ENCODE data around the gene NCKAP5.

NCKAP5 gene

DNA sequence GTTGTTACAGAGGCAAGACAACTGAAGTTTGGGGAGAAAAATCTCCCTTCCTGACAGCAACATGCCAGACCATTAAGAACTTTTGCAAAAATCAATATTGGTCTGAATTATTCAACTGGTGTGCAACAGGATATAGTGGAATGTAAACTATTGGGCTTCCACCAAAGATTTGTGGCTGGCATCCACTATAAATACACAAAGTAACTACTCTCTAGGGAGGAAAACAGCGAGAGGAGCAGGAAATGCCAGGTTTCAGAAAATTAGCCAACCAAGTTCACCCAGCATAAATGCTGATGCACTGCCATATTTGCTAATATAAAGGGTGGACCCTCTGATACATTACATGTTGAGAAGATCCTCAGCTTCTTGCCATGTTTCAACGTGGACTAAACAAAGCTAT lies 630.6 kb downstream of the NCKAP5 start:
- Histone ChIP-seq H3K4me3 (ENCODE audit: low read depth, low read length) (no peak overlapping the region), H3K79me2 (ENCODE audit: control insufficient read depth, insufficient read depth, low read length, unreplicated experiment) (no peaks in the 10 kb centered on the region), H3K4me1 (ENCODE audit: control insufficient read depth, insufficient read depth, low read length, unreplicated experiment) (peaks cover 9% of the 10 kb centered on the region), H3K36me3 (ENCODE audit: insufficient read depth, low read length) (no peaks in the 10 kb centered on the region), H2AFZ (ENCODE audit: low read length, unreplicated experiment) (no peak overlapping the region), H3K27ac (ENCODE audit: low read depth, low read length) (no peak overlapping the region), H3K27me3 (ENCODE audit: insufficient read depth, low read length) (no peaks in the 10 kb centered on the region)

DNA sequence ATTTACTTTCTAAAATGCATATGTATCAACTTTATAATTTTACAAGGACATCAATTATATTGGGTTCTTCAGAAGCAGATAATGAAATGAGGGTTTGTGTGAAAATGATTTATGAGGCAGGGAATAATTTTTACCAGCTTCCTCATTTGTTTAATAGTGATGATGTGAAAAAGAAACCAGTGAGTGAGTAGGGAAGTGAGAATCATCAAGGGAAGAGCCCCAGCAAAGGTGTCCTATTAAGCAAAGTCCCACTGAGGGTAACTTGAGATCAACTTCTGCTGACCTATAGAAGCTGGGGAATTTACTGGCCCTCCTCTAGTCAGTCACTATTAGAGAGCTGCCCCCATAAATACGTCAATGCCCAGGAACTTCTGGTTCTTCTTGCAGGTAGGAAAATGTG lies 631.5 kb downstream of the NCKAP5 start:
- H3K4me1 ChIP-seq (ENCODE audit: control insufficient read depth, insufficient read depth, low read length, unreplicated experiment): peaks cover 9% of the 10 kb centered on the region
- no peaks in the 10 kb centered on the region for H3K36me3 ChIP-seq (ENCODE audit: insufficient read depth, low read length)
- no peaks in the 10 kb centered on the region for H3K79me2 ChIP-seq (ENCODE audit: control insufficient read depth, insufficient read depth, low read length, unreplicated experiment)
- no peak overlapping the region for H3K4me3 ChIP-seq (ENCODE audit: low read depth, low read length)
- no peak overlapping the region for H3K27ac ChIP-seq (ENCODE audit: low read depth, low read length)
- no peaks in the 10 kb centered on the region for H3K27me3 ChIP-seq (ENCODE audit: insufficient read depth, low read length)
- H2AFZ ChIP-seq (ENCODE audit: low read length, unreplicated experiment): no peak overlapping the region

DNA sequence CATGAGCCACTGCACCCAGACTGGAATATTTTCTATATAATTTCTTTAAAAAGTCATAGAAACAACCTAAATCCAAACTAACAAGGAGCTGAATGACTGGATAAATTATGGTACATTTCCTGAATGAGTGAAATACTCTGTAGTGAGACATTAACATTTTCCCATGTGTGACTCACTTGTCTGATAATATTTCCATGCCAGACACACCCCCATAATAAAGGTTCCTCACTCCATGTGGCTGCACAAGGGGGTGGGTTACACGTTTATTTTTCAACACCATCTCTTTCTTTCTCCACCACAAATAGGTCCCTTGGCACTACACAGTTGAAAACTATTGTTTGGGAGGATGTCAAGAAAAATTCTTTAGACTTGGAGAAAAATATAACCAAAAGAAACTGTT lies 632.0 kb downstream of the NCKAP5 start:
- Histone ChIP-seq H3K79me2 (ENCODE audit: control insufficient read depth, insufficient read depth, low read length, unreplicated experiment) (no peaks in the 10 kb centered on the region), H2AFZ (ENCODE audit: low read length, unreplicated experiment) (no peak overlapping the region), H3K36me3 (ENCODE audit: insufficient read depth, low read length) (no peaks in the 10 kb centered on the region), H3K27me3 (ENCODE audit: insufficient read depth, low read length) (no peaks in the 10 kb centered on the region), H3K27ac (ENCODE audit: low read depth, low read length) (no peak overlapping the region), H3K4me3 (ENCODE audit: low read depth, low read length) (no peak overlapping the region), H3K4me1 (ENCODE audit: control insufficient read depth, insufficient read depth, low read length, unreplicated experiment) (peaks cover 9% of the 10 kb centered on the region)

DNA sequence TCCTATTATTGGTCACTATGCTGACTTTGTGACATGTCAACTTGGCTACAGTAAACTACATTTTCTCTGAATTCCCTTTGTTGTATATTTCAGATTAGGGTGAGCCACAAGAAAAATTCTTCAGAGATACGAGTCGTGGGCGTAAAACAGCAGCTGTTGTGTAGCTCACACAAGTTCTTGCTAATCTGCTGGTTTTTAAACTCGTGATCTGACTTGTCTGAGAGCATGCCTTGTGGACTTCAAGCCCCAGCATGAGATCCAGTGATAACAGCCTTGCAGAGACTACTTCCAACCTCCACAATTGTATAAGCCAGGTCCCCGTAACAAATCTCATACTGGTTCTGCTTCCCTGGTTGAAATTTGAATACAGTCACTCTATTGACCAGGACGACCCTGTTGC lies 638.5 kb downstream of the NCKAP5 start:
- Histone ChIP-seq H3K27ac (ENCODE audit: low read depth, low read length) (no peak overlapping the region), H3K4me1 (ENCODE audit: control insufficient read depth, insufficient read depth, low read length, unreplicated experiment) (no peaks in the 10 kb centered on the region), H3K79me2 (ENCODE audit: control insufficient read depth, insufficient read depth, low read length, unreplicated experiment) (no peaks in the 10 kb centered on the region), H3K4me3 (ENCODE audit: low read depth, low read length) (no peak overlapping the region), H2AFZ (ENCODE audit: low read length, unreplicated experiment) (no peak overlapping the region), H3K27me3 (ENCODE audit: insufficient read depth, low read length) (no peaks in the 10 kb centered on the region), H3K36me3 (ENCODE audit: insufficient read depth, low read length) (no peaks in the 10 kb centered on the region)

DNA sequence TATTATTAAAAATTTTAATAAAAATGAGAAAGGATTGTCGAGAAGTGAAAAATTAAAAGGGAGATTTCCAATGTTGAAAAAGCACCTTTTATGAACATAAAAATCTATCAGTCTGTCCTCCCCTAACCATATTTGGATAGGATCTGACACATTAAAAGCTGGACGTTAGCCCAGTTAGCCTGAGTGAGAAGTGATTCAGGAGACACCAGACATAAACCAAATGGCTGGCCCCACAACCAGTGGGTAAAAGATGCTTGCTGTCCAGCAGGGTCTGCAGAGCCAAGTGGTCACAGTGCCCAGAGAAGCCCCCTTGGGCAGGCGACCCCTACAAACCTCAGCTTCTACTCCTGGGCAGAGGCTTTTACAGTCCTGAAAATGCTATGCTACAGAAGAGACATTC lies 644.5 kb downstream of the NCKAP5 start:
- Histone ChIP-seq H3K27me3 (ENCODE audit: insufficient read depth, low read length) (no peaks in the 10 kb centered on the region), H3K4me1 (ENCODE audit: control insufficient read depth, insufficient read depth, low read length, unreplicated experiment) (no peaks in the 10 kb centered on the region), H2AFZ (ENCODE audit: low read length, unreplicated experiment) (no peak overlapping the region), H3K4me3 (ENCODE audit: low read depth, low read length) (no peak overlapping the region), H3K36me3 (ENCODE audit: insufficient read depth, low read length) (no peaks in the 10 kb centered on the region), H3K79me2 (ENCODE audit: control insufficient read depth, insufficient read depth, low read length, unreplicated experiment) (no peaks in the 10 kb centered on the region), H3K27ac (ENCODE audit: low read depth, low read length) (no peak overlapping the region)

DNA sequence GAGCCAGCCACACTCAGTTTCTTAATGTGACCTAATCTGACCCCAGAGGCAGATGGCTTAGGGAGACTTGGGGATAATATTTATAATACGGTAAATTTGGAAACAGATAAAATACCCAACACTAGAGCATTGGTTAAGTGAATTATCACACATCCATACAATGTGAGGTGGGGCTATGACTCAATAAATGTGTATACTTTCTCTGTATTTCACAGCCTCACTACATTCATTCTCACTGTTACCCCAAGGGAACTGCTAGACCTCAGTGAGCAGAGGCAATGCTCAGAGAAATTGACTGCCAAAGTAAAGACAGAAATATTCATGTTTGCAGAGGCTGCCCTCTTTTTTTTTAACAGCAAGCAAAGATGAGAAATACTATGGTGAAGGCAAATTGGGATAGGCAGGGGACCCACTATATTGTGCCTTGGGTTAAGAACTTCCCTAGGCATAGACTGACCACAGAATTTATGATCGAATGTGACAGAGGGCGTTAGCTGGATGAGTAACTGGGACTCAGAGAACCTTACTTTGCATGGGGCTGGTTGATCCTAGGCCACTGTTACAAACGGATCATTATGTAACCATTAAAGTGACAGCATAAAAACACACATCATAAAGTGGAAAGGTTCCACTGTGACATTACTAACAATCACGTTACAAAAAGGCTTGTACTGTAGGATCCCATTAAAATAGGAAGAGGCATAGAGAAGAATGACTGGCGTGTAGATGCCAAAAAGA lies 652.3 kb downstream of the NCKAP5 start:
- no peaks in the 10 kb centered on the region for H3K36me3 ChIP-seq (ENCODE audit: insufficient read depth, low read length)
- no peak overlapping the region for H3K4me3 ChIP-seq (ENCODE audit: low read depth, low read length)
- H3K27me3 ChIP-seq (ENCODE audit: insufficient read depth, low read length): no peaks in the 10 kb centered on the region
- no peak overlapping the region for H3K27ac ChIP-seq (ENCODE audit: low read depth, low read length)
- no peaks in the 10 kb centered on the region for H3K79me2 ChIP-seq (ENCODE audit: control insufficient read depth, insufficient read depth, low read length, unreplicated experiment)
- H3K4me1 ChIP-seq (ENCODE audit: control insufficient read depth, insufficient read depth, low read length, unreplicated experiment): no peaks in the 10 kb centered on the region
- H2AFZ ChIP-seq (ENCODE audit: low read length, unreplicated experiment): no peak overlapping the region

DNA sequence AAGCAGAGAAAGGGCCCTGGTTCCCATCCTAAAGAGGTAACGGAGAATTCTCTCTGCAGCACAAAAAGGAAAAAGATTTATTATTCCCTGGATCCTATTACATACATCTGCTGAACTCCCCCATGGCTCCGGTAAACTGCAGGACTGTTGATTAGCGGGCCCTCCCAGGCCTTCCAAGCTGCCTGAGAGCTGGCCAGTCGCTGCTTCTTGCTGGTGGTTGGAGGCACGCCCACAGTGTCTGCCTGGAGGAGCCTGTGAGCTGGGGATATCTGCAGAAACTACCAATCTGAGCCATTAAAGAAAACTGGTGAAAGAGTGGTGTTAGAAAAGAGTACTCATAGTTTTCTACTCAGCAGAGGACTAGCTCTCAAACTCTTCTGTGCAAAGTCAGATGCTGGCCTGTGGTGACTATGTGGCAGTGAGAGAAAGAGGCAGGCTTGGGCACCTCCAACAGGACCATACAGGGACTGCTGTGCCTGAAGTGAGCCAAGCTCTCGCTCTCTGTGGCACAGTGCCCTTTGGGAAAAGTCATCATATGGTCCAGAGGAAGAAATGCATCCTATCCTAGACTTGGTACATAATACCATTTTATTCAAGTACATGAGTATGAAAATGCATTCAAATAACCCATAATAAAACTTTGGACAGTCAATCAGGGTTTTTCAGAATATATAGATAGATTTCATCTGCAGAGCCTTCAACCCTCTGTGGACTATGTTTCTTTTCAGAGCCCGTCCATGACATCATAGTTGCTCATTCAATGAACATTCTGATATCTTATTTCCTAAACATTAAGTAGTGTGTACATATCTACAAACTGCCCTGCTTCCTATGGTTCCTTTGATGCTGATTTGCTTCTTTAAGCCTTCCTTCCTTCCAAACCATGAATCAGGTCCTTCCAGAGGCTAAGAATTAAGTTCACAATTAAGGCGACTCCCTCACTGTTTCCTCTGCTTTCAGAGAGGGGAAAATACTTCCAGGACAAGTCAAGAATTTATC lies 656.2 kb downstream of the NCKAP5 start:
- Histone ChIP-seq H3K27me3 (ENCODE audit: insufficient read depth, low read length) (no peaks in the 10 kb centered on the region), H3K79me2 (ENCODE audit: control insufficient read depth, insufficient read depth, low read length, unreplicated experiment) (no peaks in the 10 kb centered on the region), H2AFZ (ENCODE audit: low read length, unreplicated experiment) (no peak overlapping the region), H3K4me3 (ENCODE audit: low read depth, low read length) (no peak overlapping the region), H3K36me3 (ENCODE audit: insufficient read depth, low read length) (no peaks in the 10 kb centered on the region), H3K27ac (ENCODE audit: low read depth, low read length) (no peak overlapping the region), H3K4me1 (ENCODE audit: control insufficient read depth, insufficient read depth, low read length, unreplicated experiment) (no peaks in the 10 kb centered on the region)

DNA sequence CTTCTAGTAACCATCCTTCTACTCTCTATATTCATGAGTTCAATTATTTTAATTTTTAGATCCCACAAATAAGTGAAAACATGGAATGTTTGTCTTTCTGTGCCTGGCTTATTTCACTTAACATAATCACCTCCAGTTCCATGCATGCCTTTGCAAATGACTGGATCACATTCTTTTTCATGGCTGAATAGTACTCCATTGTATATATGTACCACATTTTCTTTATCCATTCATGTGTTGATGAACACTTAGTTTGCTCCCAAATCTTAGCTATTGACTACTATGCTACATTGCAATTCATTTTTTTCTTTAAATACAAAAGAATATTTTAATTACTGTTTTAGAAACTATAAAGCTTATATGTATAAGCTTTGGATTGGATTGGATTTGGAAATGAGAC lies 657.8 kb downstream of the NCKAP5 start:
- Histone ChIP-seq H2AFZ (ENCODE audit: low read length, unreplicated experiment) (no peak overlapping the region), H3K36me3 (ENCODE audit: insufficient read depth, low read length) (no peaks in the 10 kb centered on the region), H3K4me3 (ENCODE audit: low read depth, low read length) (no peak overlapping the region), H3K27ac (ENCODE audit: low read depth, low read length) (no peak overlapping the region), H3K79me2 (ENCODE audit: control insufficient read depth, insufficient read depth, low read length, unreplicated experiment) (no peaks in the 10 kb centered on the region), H3K27me3 (ENCODE audit: insufficient read depth, low read length) (no peaks in the 10 kb centered on the region), H3K4me1 (ENCODE audit: control insufficient read depth, insufficient read depth, low read length, unreplicated experiment) (no peaks in the 10 kb centered on the region)

DNA sequence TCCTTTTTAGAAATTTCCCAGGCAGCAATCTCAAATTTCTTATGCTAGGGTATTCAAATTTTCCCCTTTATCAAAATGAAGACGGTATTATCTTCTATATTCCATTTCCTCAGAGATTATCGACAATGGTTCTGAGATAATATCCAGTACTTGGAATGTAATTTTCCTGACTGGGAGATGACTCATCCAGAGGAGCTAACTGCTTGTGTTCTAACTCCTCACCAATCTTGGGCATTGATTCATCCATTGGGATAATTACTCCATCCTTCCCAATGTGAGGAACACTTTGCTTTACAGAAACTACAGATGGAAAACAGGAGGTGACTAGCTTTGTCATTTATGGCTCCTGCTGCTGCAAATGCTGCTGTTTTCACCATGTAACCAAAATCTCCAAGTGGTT lies 658.8 kb downstream of the NCKAP5 start:
- Histone ChIP-seq H3K27ac (ENCODE audit: low read depth, low read length) (no peak overlapping the region), H3K36me3 (ENCODE audit: insufficient read depth, low read length) (no peaks in the 10 kb centered on the region), H3K79me2 (ENCODE audit: control insufficient read depth, insufficient read depth, low read length, unreplicated experiment) (no peaks in the 10 kb centered on the region), H3K27me3 (ENCODE audit: insufficient read depth, low read length) (no peaks in the 10 kb centered on the region), H2AFZ (ENCODE audit: low read length, unreplicated experiment) (no peak overlapping the region), H3K4me1 (ENCODE audit: control insufficient read depth, insufficient read depth, low read length, unreplicated experiment) (no peaks in the 10 kb centered on the region), H3K4me3 (ENCODE audit: low read depth, low read length) (no peak overlapping the region)

DNA sequence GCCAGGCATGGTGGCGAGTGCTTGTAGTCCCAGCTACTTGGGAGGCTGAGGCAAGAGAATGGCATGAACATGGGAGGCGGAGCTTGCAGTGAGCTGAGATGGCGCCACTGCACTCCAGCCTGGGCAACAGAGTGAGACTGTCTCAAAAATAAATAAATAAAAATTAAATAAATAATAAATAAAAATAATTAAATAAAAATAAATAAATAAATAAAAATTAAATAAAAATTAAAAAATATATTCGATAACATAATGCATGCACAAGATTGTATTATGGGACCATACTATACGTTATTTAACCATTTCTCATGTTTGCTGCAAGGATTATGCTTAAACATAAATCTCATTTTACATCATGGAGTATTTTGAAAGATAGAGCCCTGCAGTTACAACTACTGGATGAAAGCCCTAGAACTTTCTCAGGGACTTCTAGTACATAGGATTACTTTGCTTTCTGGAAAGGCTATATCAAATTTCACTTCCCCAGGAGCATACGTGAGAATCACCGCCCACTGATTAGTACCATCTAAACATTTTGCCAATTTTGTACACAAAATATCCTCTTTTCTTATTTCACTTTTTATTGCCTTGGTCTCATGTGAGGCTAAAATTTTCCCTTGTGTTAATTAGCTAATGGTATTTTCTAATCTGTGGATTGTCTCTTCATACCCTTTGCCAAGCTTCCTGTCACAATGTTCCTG lies 664.0 kb downstream of the NCKAP5 start:
- H2AFZ ChIP-seq (ENCODE audit: low read length, unreplicated experiment): no peak overlapping the region
- H3K27me3 ChIP-seq (ENCODE audit: insufficient read depth, low read length): no peaks in the 10 kb centered on the region
- no peak overlapping the region for H3K4me3 ChIP-seq (ENCODE audit: low read depth, low read length)
- H3K27ac ChIP-seq (ENCODE audit: low read depth, low read length): no peak overlapping the region
- no peaks in the 10 kb centered on the region for H3K4me1 ChIP-seq (ENCODE audit: control insufficient read depth, insufficient read depth, low read length, unreplicated experiment)
- no peaks in the 10 kb centered on the region for H3K36me3 ChIP-seq (ENCODE audit: insufficient read depth, low read length)
- H3K79me2 ChIP-seq (ENCODE audit: control insufficient read depth, insufficient read depth, low read length, unreplicated experiment): no peaks in the 10 kb centered on the region

Measured in ACC112 (cell line).